HCT116 (cell line): ENCODE results near the gene KDELR1. TPM values are rescaled to one million over a fixed set of nuclear protein-coding genes. Genes with fewer than 3 reads are reported as not detected.

ENCODE experiments used
- ATAC-seq: fragments of 200-7000 bp; cut with Tn5 transposase; 2 replicates; pipeline ENCODE4 v1.9.1; 2020; ENCODE audit warnings: mild to moderate bottlenecking, moderate library complexity
- BruUV-seq: library from RNA; stranded (reverse); fragments of 400-500 nt; replicated peaks from 2 replicates; lab custom pipeline; 2021; lab: Mats Ljungman, UMichigan
- CTCF ChIA-PET: fragments of 300-600 bp; sonication (Branson Sonifier 250); formaldehyde crosslinking; loops from one replicate; lab custom pipeline; 2021; ENCODE audit warnings: antibody characterized with exemption; lab: Charles Lee
- POLR2A ChIA-PET: fragments of 300-600, 350-600 bp; sonication (Branson Sonifier 250); formaldehyde crosslinking; loops from one replicate; lab custom pipeline; 2021; ENCODE audit warnings: antibody characterized with exemption; lab: Charles Lee
- RAD21 ChIA-PET, 2 experiments: fragments of 300-600 bp; sonication (Branson Sonifier 250); formaldehyde crosslinking; loops; one replicate each; lab custom pipeline; 2023; ENCODE audit warnings: low total read pairs in 2 of 2; ENCODE audit not compliant: uncharacterized antibody in 2 of 2, unreplicated experiment in 2 of 2, low non-redundant PET in 1 of 2; lab: Charles Lee
- DNase-seq: peaks from one replicate; pipeline ENCODE4 v3.0.0-alpha.2; 2010; ENCODE audit warnings: low read depth, low spot score
- H2AFZ ChIP-seq: fragments of 200-600 bp; shearing (Covaris generic), sonication (generic); 2 replicates; pipeline ENCODE4 v1.6.1; 2017; ENCODE audit warnings: low read depth, mixed run types, mixed read lengths, antibody characterized with exemption, low read length; ENCODE audit not compliant: poor library complexity, severe bottlenecking
- H3K27ac ChIP-seq: 2 replicates; pipeline ENCODE4 v1.5.1; 2012; ENCODE audit warnings: low read depth, low read length
- H3K27me3 ChIP-seq: fragments of 200-600 bp; sonication (generic); 2 replicates; pipeline ENCODE4 v1.6.1; 2016; ENCODE audit warnings: mixed run types, low read length, mixed read lengths; ENCODE audit not compliant: insufficient read depth
- H3K36me3 ChIP-seq, 2 experiments: fragments of 200-500 bp in 1 of 2; fragments of 200-600 bp in 1 of 2; sonication (Bioruptor generic) in 1 of 2; sonication (generic) in 1 of 2; 2 replicates each; pipeline versions ENCODE4 v1.5.1 to v1.6.1; 2014 to 2016; ENCODE audit warnings: low read length in 2 of 2, inconsistent platforms in 1 of 2, mixed read lengths in 1 of 2, mixed run types in 1 of 2; ENCODE audit not compliant: insufficient read depth in 2 of 2, control insufficient read depth in 1 of 2
- H3K4me1 ChIP-seq, 2 experiments: fragments of 200-600 bp in 1 of 2; sonication (generic) in 1 of 2; 2 replicates each; pipeline versions ENCODE4 v1.5.1 to v1.6.1; 2012 to 2017; ENCODE audit warnings: low read length in 2 of 2, inconsistent platforms in 1 of 2, mild to moderate bottlenecking in 1 of 2, mixed read lengths in 1 of 2, mixed run types in 1 of 2, moderate library complexity in 1 of 2; ENCODE audit not compliant: insufficient read depth in 2 of 2, control insufficient read depth in 1 of 2
- H3K4me2 ChIP-seq: fragments of 200-600 bp; sonication (generic); 2 replicates; pipeline ENCODE4 v1.6.1; 2017; ENCODE audit warnings: mixed run types, low read length, mixed read lengths
- H3K4me3 ChIP-seq, 2 experiments: fragments of 200-600 bp in 1 of 2; sonication (generic) in 1 of 2; replicated peaks in 1 of 2; 2 replicates each; pipeline ENCODE4 v1.5.1; 2011 to 2016; ENCODE audit warnings: low read length in 2 of 2, control low read depth in 1 of 2, low read depth in 1 of 2, mild to moderate bottlenecking in 1 of 2, mixed read lengths in 1 of 2, mixed run types in 1 of 2
- H3K79me2 ChIP-seq: fragments of 200-600 bp; sonication (generic); 2 replicates; pipeline ENCODE4 v1.6.1; 2017; ENCODE audit warnings: mild to moderate bottlenecking, mixed run types, low read length, moderate library complexity, mixed read lengths; ENCODE audit not compliant: insufficient read depth
- H3K9ac ChIP-seq: fragments of 200-600 bp; sonication (generic); 2 replicates; pipeline ENCODE4 v1.6.1; 2016; ENCODE audit warnings: low read length, mixed read lengths
- H3K9me2 ChIP-seq: fragments of 200-600 bp; sonication (generic), shearing (Covaris generic); 2 replicates; pipeline ENCODE4 v1.6.1; 2017; ENCODE audit warnings: mixed run types, mild to moderate bottlenecking, moderate library complexity; ENCODE audit not compliant: insufficient read depth
- H3K9me3 ChIP-seq, 2 experiments: fragments of 200-500 bp in 1 of 2; fragments of 200-600 bp in 1 of 2; sonication (Bioruptor generic) in 1 of 2; sonication (generic) in 1 of 2; 2 replicates each; pipeline ENCODE4 v1.6.1; 2014 to 2017; ENCODE audit warnings: low read length in 2 of 2, mixed read lengths in 2 of 2, inconsistent platforms in 1 of 2, low read depth in 1 of 2, mild to moderate bottlenecking in 1 of 2, mixed run types in 1 of 2, moderate library complexity in 1 of 2; ENCODE audit not compliant: control insufficient read depth in 1 of 2, insufficient read depth in 1 of 2
- H4K20me1 ChIP-seq: fragments of 200-600 bp; sonication (generic), shearing (Covaris generic); 2 replicates; pipeline ENCODE4 v1.6.1; 2017; ENCODE audit warnings: mixed run types, mild to moderate bottlenecking, moderate library complexity; ENCODE audit not compliant: insufficient read depth
- ATF3 ChIP-seq: IDR thresholded peaks from 2 replicates; pipeline ENCODE4 v1.6.1; 2012
- POLR2AphosphoS5 ChIP-seq: IDR thresholded peaks from 2 replicates; pipeline ENCODE4 v1.6.1; 2011; ENCODE audit warnings: mild to moderate bottlenecking, low read depth, low read length, moderate library complexity
- RAD21 ChIP-seq: IDR thresholded peaks from 2 replicates; pipeline ENCODE4 v1.6.1; 2012; ENCODE audit warnings: low read depth, mild to moderate bottlenecking
- REST ChIP-seq: IDR thresholded peaks from 2 replicates; pipeline ENCODE4 v1.6.1; 2012; ENCODE audit warnings: low read depth
- SP1 ChIP-seq: IDR thresholded peaks from 2 replicates; pipeline ENCODE4 v1.6.1; 2012; ENCODE audit warnings: low read depth
- SRF ChIP-seq: IDR thresholded peaks from 2 replicates; pipeline ENCODE4 v1.6.1; 2012; ENCODE audit warnings: low read depth
- TCF7L2 ChIP-seq: IDR thresholded peaks from 2 replicates; pipeline ENCODE4 v1.7.0; 2011; ENCODE audit warnings: borderline replicate concordance, inconsistent platforms; ENCODE audit not compliant: insufficient read depth, insufficient read length; ENCODE audit errors: extremely low read depth
- ZBTB33 ChIP-seq: IDR thresholded peaks from 2 replicates; pipeline ENCODE4 v1.6.1; 2011; ENCODE audit warnings: mild to moderate bottlenecking, low read length, moderate library complexity; ENCODE audit not compliant: insufficient replicate concordance; ENCODE audit errors: extremely low read depth
- ZFX ChIP-seq: fragments of 450-650 bp; IDR thresholded peaks from 2 replicates; pipeline ENCODE4 v1.6.1; 2017
- intact Hi-C: fragments of 100-400 bp; cut with micrococcal nuclease; formaldehyde crosslinking; loops from 2 replicates; pipeline ENCODE4 v1.10.0; 2022
- total RNA-seq: library from RNA; stranded (reverse); gene quantifications from one replicate; pipeline ENCODE4 v1.2.1, GENCODE V29; 2021; ENCODE audit not compliant: unreplicated experiment

Gene KDELR1
- total RNA-seq, 1 experiment from 2014 or later, result 212 TPM

- no peaks in the 10 kb centered on the region for H3K27me3 ChIP-seq
These were observed 46.5 kb downstream of the KDELR1 start for GRCh38 chr19:48344892-48345291.

More at GRCh38 chr19:48344892-48345291, 46.5 kb downstream of the KDELR1 start:
- intact Hi-C loops, result no loop called here
- DNase-seq (no peak), ATAC-seq (peak; percentile 87)
- TF ChIP-seq SP1 (no peak), TCF7L2 (no peak), SRF (no peak), RAD21 (no peak), ATF3 (no peak), REST (no peak), ZBTB33 (no peak), POLR2AphosphoS5 (no peak), ZFX (no peak)
- Histone ChIP-seq H2AFZ (no peak overlapping the region), H4K20me1 (no peaks in the 10 kb centered on the region), H3K4me2 (no peak overlapping the region), H3K36me3 (no peaks in the 10 kb centered on the region), H3K9ac (no peak overlapping the region), H3K79me2 (no peaks in the 10 kb centered on the region), H3K27ac (no peak overlapping the region), H3K9me2 (no peaks in the 10 kb centered on the region), H3K4me1 (peaks cover 8 to 23% of the 10 kb centered on the region in 2 experiments), H3K9me3 (no peaks in the 10 kb centered on the region), H3K4me3 (no peak overlapping the region)
- POLR2A ChIA-PET, result interaction anchor here (1.2 kb wide), 1 partner anchor 527 kb away, joined by 3 read pairs; the partner anchor contains the start of gene PPP1R15A
- CTCF ChIA-PET, result interaction anchor here (0.9 kb wide), 1 partner anchor 11 kb away, joined by 4 read pairs; no protein-coding TSS in a partner anchor
- RAD21 ChIA-PET, result no interaction called here
- BruUV-seq, result no TSS peak
